ENCODE measurements around the gene CLMP.

The CLMP gene

GRCh38 chr11:123169821-123170220 lies 25.2 kb downstream of the CLMP start:
- TF ChIP-seq FOXM1 (IDR thresholded peaks at IDR 0.05; ENCODE audit: borderline replicate concordance, low read depth) (no peak), USF1 (IDR thresholded peaks at IDR 0.05) (no peak), YY1 (IDR thresholded peaks at IDR 0.05; ENCODE audit: low read depth) (no peak), MAX (IDR thresholded peaks at IDR 0.05) (no peak), CREB1 (IDR thresholded peaks at IDR 0.05; ENCODE audit: low read depth) (no peak), NFIC (IDR thresholded peaks at IDR 0.05) (no peak), TEAD4 (IDR thresholded peaks at IDR 0.05) (no peak), CEBPB (IDR thresholded peaks at IDR 0.05) (no peak), REST (IDR thresholded peaks at IDR 0.05; ENCODE audit: low read depth) (no peak), TCF12 (IDR thresholded peaks at IDR 0.05; ENCODE audit: low read depth) (no peak), EGR1 (IDR thresholded peaks at IDR 0.05) (no peak), TAF1 (IDR thresholded peaks at IDR 0.05; ENCODE audit: low read depth) (no peak), EP300 (IDR thresholded peaks at IDR 0.05; ENCODE audit: borderline replicate concordance) (no peak), ZBTB7A (IDR thresholded peaks at IDR 0.05; ENCODE audit: low read depth) (no peak)

GRCh38 chr11:123168955-123169484 lies 26.0 kb downstream of the CLMP start:
- no peak for TF ChIP-seq USF1 (IDR thresholded peaks at IDR 0.05)
- TF ChIP-seq REST (IDR thresholded peaks at IDR 0.05; ENCODE audit: low read depth), result no peak
- TF ChIP-seq CEBPB (IDR thresholded peaks at IDR 0.05), result no peak
- TF ChIP-seq TCF12 (IDR thresholded peaks at IDR 0.05; ENCODE audit: low read depth), result no peak
- no peak for TF ChIP-seq RAD21 (IDR thresholded peaks at IDR 0.05; ENCODE audit: low read depth)
- no peak for TF ChIP-seq ZBTB7A (IDR thresholded peaks at IDR 0.05; ENCODE audit: low read depth)
- TF ChIP-seq EGR1 (IDR thresholded peaks at IDR 0.05), result no peak
- TF ChIP-seq EP300 (IDR thresholded peaks at IDR 0.05; ENCODE audit: borderline replicate concordance), result no peak
- no peak for TF ChIP-seq TEAD4 (IDR thresholded peaks at IDR 0.05)
- no peak for TF ChIP-seq NFIC (IDR thresholded peaks at IDR 0.05)
- TF ChIP-seq MAX (IDR thresholded peaks at IDR 0.05), result no peak
- TF ChIP-seq FOXM1 (IDR thresholded peaks at IDR 0.05; ENCODE audit: borderline replicate concordance, low read depth), result no peak

GRCh38 chr11:123168241-123168640 lies 26.8 kb downstream of the CLMP start:
- TF ChIP-seq CEBPB (IDR thresholded peaks at IDR 0.05) (no peak), NFIC (IDR thresholded peaks at IDR 0.05) (no peak), REST (IDR thresholded peaks at IDR 0.05; ENCODE audit: low read depth) (no peak), TAF1 (IDR thresholded peaks at IDR 0.05; ENCODE audit: low read depth) (no peak), RAD21 (IDR thresholded peaks at IDR 0.05; ENCODE audit: low read depth) (no peak), YY1 (IDR thresholded peaks at IDR 0.05; ENCODE audit: low read depth) (no peak), TEAD4 (IDR thresholded peaks at IDR 0.05) (no peak), ZBTB7A (IDR thresholded peaks at IDR 0.05; ENCODE audit: low read depth) (no peak), EP300 (IDR thresholded peaks at IDR 0.05; ENCODE audit: borderline replicate concordance) (no peak), FOXM1 (IDR thresholded peaks at IDR 0.05; ENCODE audit: borderline replicate concordance, low read depth) (no peak), MAX (IDR thresholded peaks at IDR 0.05) (no peak), USF1 (IDR thresholded peaks at IDR 0.05) (no peak), TCF12 (IDR thresholded peaks at IDR 0.05; ENCODE audit: low read depth) (no peak), CREB1 (IDR thresholded peaks at IDR 0.05; ENCODE audit: low read depth) (no peak), EGR1 (IDR thresholded peaks at IDR 0.05) (no peak)
